Large intestine (tissue), 3 donors: Measurements from ENCODE around the gene RNF41. TPM values are rescaled to one million over a fixed set of nuclear protein-coding genes. Genes with fewer than 3 reads are reported as not detected.
"Not testable (repeated sequence)": the region's sequence is repeated elsewhere in the genome, so short reads cannot be mapped to it uniquely, and the experiment has no call there.

Experiments used
- DNase-seq, 2 donors: peaks; one replicate each; pipeline versions ENCODE4 v3.0.0 to v3.0.0-alpha.2; 2013
- H3K27ac ChIP-seq: one replicate; pipeline ENCODE4 v1.5.1; 2013; ENCODE audit warnings: low read length
- H3K27me3 ChIP-seq: 2 replicates; pipeline ENCODE4 v1.6.1; 2013; ENCODE audit warnings: low read length; ENCODE audit not compliant: control insufficient read depth, insufficient read depth
- H3K36me3 ChIP-seq: 2 replicates; pipeline ENCODE4 v1.6.1; 2013; ENCODE audit warnings: low read length; ENCODE audit not compliant: control insufficient read depth, insufficient read depth
- H3K4me1 ChIP-seq: one replicate; pipeline ENCODE4 v1.6.1; 2013; ENCODE audit warnings: low read length; ENCODE audit not compliant: control insufficient read depth, insufficient read depth
- H3K4me3 ChIP-seq: one replicate; pipeline ENCODE4 v1.5.1; 2013; ENCODE audit warnings: low read length
- H3K9me3 ChIP-seq: one replicate; pipeline ENCODE4 v1.6.1; 2013; ENCODE audit warnings: mild to moderate bottlenecking, low read depth, low read length, moderate library complexity; ENCODE audit not compliant: control insufficient read depth
- WGBS: methylation state at CpG from one replicate; pipeline ENCODE4 v1.1.5; 2013; ENCODE audit warnings: low lambda C conversion rate; ENCODE audit not compliant: insufficient coverage; 5-methylcytosine and 5-hydroxymethylcytosine counted together
- polyA plus RNA-seq: library from polyadenylated mRNA; unstranded; fragments of 120-200 nt; gene quantifications from one replicate; pipeline ENCODE4 v1.2.1, GENCODE V29; 2013

RNF41 gene
- polyA plus RNA-seq, 1 donor: 32.2 TPM

- no CpG with 5 or more reads among the region's 7 CpGs for WGBS
- Histone ChIP-seq H3K27ac (peak overlapping the region; percentile 95), H3K4me1 (peaks cover 22% of the 10 kb centered on the region), H3K27me3 (no peaks in the 10 kb centered on the region), H3K9me3 (no peaks in the 10 kb centered on the region), H3K36me3 (peaks cover 61% of the 10 kb centered on the region), H3K4me3 (peak overlapping the region; percentile 88)
- peak in 1 of 2 donors; percentile 52 for DNase-seq
Observed at GRCh38 chr12:56160193-56160763, 61.4 kb downstream of the RNF41 start.

- Histone ChIP-seq H3K4me3 (peak overlapping the region; percentile 88), H3K36me3 (peaks cover 55% of the 10 kb centered on the region), H3K27me3 (no peaks in the 10 kb centered on the region), H3K27ac (peak overlapping the region; percentile 95), H3K4me1 (peaks cover 27% of the 10 kb centered on the region), H3K9me3 (no peaks in the 10 kb centered on the region)
- no CpG with 5 or more reads among the region's 8 CpGs for WGBS
- DNase-seq: peak in 1 of 2 donors; percentile 32
Observed at GRCh38 chr12:56159482-56160192, 62.1 kb downstream of the RNF41 start.

- no CpG with 5 or more reads among the region's 6 CpGs for WGBS
- H3K9me3 ChIP-seq: no peaks in the 10 kb centered on the region
- no peaks in the 10 kb centered on the region for H3K27me3 ChIP-seq
- H3K36me3 ChIP-seq: peaks cover 48% of the 10 kb centered on the region
- peak overlapping the region; percentile 95 for H3K27ac ChIP-seq
- H3K4me1 ChIP-seq: peaks cover 27% of the 10 kb centered on the region
- DNase-seq: peak; percentile 80 to 86
- peak overlapping the region; percentile 88 for H3K4me3 ChIP-seq
Observed at GRCh38 chr12:56158926-56159461, 62.7 kb downstream of the RNF41 start.

- 0% methylated on average over 3 of the region's 30 CpGs for WGBS
- Histone ChIP-seq H3K27me3 (no peaks in the 10 kb centered on the region), H3K9me3 (no peaks in the 10 kb centered on the region), H3K36me3 (peaks cover 41% of the 10 kb centered on the region), H3K4me3 (peak within 1 kb of the TSS; percentile 88), H3K4me1 (peaks cover 30% of the 10 kb centered on the region), H3K27ac (peak within 1 kb of the TSS; percentile 95)
- peak; percentile 98 to 99 for DNase-seq
Observed at GRCh38 chr12:56158029-56158925, 63.4 kb downstream of the RNF41 start, which contains the start of gene MYL6. TSS of gene MYL6 (plus strand) at chr12:56158359. CDS start at chr12:56158402, 43 bp downstream.

GRCh38 chr12:56157201-56158028, 64.3 kb downstream of the RNF41 start:
- H3K27ac ChIP-seq: peak overlapping the region; percentile 95
- DNase-seq: peak; percentile 67 to 83
- no peaks in the 10 kb centered on the region for H3K9me3 ChIP-seq
- WGBS: 0% methylated on average over 2 of the region's 45 CpGs
- H3K27me3 ChIP-seq: no peaks in the 10 kb centered on the region
- H3K36me3 ChIP-seq: peaks cover 33% of the 10 kb centered on the region
- H3K4me1 ChIP-seq: peaks cover 35% of the 10 kb centered on the region
- peak overlapping the region; percentile 51 for H3K4me3 ChIP-seq

- 89% methylated on average over 3 of the region's 21 CpGs for WGBS
- not testable (repeated sequence) for H3K9me3 ChIP-seq, H3K27me3 ChIP-seq, DNase-seq
- H3K4me3 ChIP-seq: peak overlapping the region; percentile 51
- peak overlapping the region; percentile 95 for H3K27ac ChIP-seq
- H3K4me1 ChIP-seq: peaks cover 35% of the 10 kb centered on the region
- peaks cover 25% of the 10 kb centered on the region for H3K36me3 ChIP-seq
Observed at GRCh38 chr12:56156464-56157200, 65.1 kb downstream of the RNF41 start.

GRCh38 chr12:56155256-56155845, 66.4 kb downstream of the RNF41 start:
- peaks cover 32% of the 10 kb centered on the region for H3K4me1 ChIP-seq
- no peaks in the 10 kb centered on the region for H3K9me3 ChIP-seq
- WGBS: 86% methylated on average over 3 of the region's 11 CpGs
- peak in 1 of 2 donors; percentile 57 for DNase-seq
- peaks cover 13% of the 10 kb centered on the region for H3K36me3 ChIP-seq
- no peaks in the 10 kb centered on the region for H3K27me3 ChIP-seq
- no peak overlapping the region for H3K4me3 ChIP-seq
- H3K27ac ChIP-seq: peak overlapping the region; percentile 10

GRCh38 chr12:56154818-56155217, 66.9 kb downstream of the RNF41 start:
- WGBS: no CpG with 5 or more reads among the region's 5 CpGs
- Histone ChIP-seq H3K9me3 (no peaks in the 10 kb centered on the region), H3K4me1 (peaks cover 26% of the 10 kb centered on the region), H3K4me3 (no peak overlapping the region), H3K27ac (no peak overlapping the region), H3K27me3 (no peaks in the 10 kb centered on the region), H3K36me3 (peaks cover 7% of the 10 kb centered on the region)
- DNase-seq: no peak

GRCh38 chr12:56154246-56154771, 67.4 kb downstream of the RNF41 start:
- H3K36me3 ChIP-seq: peaks cover 2% of the 10 kb centered on the region
- no CpG with 5 or more reads among the region's 1 CpG for WGBS
- H3K27ac ChIP-seq: no peak overlapping the region
- H3K9me3 ChIP-seq: no peaks in the 10 kb centered on the region
- no peak for DNase-seq
- H3K27me3 ChIP-seq: no peaks in the 10 kb centered on the region
- no peak overlapping the region for H3K4me3 ChIP-seq
- H3K4me1 ChIP-seq: peaks cover 22% of the 10 kb centered on the region
